COR-L47 (cell line): ENCODE results near the gene ABCG8.
"Not testable (repeated sequence)": the region's sequence is repeated elsewhere in the genome, so short reads cannot be mapped to it uniquely, and the experiment has no call there.

Source experiments
- DNase-seq: peaks from one replicate; lab custom pipeline; 2025; lab: John Stamatoyannopoulos, UW

The ABCG8 gene

DNA sequence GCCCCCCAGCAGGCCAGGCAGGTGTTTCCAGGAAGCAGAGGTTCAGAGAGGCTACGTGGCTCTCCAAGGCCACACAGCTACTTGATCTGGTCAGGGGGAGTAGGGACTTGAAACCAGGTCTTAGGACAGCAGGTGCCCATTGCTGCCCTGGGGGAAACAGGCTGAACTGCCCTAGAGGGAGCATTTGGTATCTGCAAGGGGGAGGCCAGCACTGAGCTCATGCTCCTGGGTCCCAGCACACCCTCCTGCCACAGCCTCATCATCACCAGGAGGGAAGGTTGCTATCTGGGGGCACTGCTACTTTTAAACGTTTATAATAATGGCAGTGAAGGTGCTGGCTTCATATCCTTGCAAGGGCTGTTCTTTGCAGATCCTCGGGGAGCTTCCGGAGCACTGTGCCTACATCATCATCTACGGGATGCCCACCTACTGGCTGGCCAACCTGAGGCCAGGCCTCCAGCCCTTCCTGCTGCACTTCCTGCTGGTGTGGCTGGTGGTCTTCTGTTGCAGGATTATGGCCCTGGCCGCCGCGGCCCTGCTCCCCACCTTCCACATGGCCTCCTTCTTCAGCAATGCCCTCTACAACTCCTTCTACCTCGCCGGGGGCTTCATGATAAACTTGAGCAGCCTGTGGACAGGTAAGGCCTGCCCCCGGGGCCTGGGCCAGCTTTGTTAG, 36.1 kb downstream of the ABCG8 start:
- DNase-seq, result no peak

GRCh38 chr2:43877782-43878464, 39.2 kb downstream of the ABCG8 start:
- DNase-seq, result peak; percentile 50

DNA sequence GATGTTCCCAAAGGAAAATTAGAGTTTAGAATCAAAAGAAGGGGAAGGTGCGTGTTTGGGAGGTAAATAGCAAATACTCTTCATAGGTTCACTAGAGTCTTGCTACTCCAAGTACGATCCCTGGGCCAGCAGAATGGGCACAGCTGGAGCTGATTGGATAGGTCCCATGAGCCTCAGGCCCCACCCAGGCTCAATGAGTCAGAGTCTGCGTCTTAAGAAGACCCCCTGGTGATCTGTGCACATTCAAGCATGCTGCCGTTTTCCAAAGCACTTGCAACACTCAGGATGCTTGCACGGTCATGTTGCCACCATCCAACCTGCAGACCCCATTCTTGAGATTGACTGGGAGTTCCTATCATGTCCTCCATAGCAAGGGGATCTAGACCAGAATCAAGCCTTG, 40.5 kb downstream of the ABCG8 start:
- DNase-seq, result no peak

GRCh38 chr2:43880471-43880870, 41.7 kb downstream of the ABCG8 start:
- no peak for DNase-seq

DNA sequence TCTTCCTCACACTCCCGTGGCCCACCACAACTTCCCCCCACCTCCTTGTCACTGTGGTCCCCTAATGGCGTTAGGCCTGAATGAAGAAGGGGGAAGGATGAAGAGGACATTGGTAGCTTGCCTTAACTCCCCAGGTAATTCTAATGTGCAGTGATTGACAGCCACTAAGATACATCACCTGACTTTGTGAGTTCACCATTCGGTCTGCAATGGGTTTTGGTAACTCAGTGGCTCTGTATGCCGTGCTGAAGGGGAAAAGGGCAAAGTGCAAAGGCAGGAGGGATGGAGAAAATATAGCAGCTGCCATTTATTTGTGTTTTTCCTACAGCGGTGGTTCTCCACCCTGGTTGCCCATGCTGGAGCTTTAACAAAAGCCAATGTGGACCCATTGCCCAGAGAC, 42.2 kb downstream of the ABCG8 start:
- DNase-seq, result no peak

DNA sequence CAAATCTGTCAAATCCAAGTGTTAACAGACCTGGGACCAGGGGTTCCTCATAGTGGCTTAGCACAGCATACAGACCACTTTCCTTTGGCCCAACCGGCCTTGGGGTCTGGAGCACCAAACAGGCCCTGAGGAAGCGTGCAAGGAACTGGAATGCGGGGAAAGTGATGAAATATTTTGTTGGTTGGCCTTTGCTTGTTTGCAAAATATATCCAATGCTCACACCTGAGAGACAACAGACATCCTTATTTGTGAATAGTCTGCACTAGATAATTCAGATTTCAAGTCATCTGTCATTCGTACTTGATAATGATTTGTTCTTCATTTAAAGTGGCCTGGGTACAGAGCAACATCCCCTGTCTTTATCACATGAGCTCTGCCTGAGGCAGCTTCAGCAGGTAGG, 43.5 kb downstream of the ABCG8 start:
- no peak for DNase-seq

- DNase-seq, result no peak
Measured at GRCh38 chr2:43884689-43885088, 45.9 kb downstream of the ABCG8 start.

GRCh38 chr2:43885132-43885632, 46.4 kb downstream of the ABCG8 start:
- DNase-seq, result no peak

GRCh38 chr2:43887176-43887575, 48.4 kb downstream of the ABCG8 start:
- no peak for DNase-seq

GRCh38 chr2:43889416-43889815, 50.6 kb downstream of the ABCG8 start:
- DNase-seq, result no peak

DNA sequence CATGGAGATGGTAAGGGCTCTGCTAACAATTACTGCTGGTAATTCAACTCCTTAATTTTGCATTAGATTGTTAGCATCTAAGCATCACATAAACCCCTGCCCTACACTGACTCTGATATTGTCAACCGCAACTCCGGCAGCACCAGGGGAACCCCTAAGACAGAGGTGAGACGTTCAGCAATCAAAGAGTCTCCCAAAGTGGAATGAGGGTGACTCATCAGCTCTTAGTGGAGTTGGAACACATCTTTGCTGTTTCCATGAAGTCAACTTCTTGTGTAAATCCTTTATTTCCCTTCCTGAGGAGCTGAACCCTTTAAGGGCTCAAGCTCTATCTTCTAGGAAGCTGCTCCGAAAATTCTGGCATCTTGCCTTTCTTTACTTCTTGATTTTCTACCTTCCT, 52.1 kb downstream of the ABCG8 start:
- DNase-seq, result no peak

GRCh38 chr2:43894743-43895142, 56.0 kb downstream of the ABCG8 start:
- DNase-seq, result no peak

GRCh38 chr2:43896906-43897305, 58.1 kb downstream of the ABCG8 start:
- no peak for DNase-seq

- no peak for DNase-seq
Measured at GRCh38 chr2:43897492-43897891, 58.7 kb downstream of the ABCG8 start.

GRCh38 chr2:43898134-43898837, 59.5 kb downstream of the ABCG8 start:
- peak; percentile 94 for DNase-seq

- DNase-seq, result no peak
Measured at GRCh38 chr2:43898838-43899346, 60.1 kb downstream of the ABCG8 start.

DNA sequence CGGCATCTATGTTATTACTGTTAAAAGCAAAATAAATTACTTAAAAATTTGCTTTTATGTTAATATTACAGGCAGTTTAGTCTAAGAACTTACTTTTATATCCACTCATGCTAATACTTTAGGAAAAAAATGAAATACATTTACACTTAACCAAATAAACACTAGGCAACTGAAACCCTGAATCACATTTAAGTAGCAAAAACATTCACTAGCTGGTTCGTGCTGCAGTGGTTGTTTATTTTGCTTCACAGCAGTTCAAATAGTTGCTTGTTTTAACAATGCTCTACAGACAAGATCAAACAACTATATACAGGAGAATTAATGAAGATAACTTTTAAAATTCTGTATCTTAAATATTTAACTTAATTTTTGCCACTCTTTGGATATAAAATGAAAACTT, 60.8 kb downstream of the ABCG8 start:
- DNase-seq, result no peak

- no peak for DNase-seq
Measured at GRCh38 chr2:43905371-43905803, 66.6 kb downstream of the ABCG8 start.

GRCh38 chr2:43905871-43906270, 67.1 kb downstream of the ABCG8 start:
- DNase-seq, result no peak

GRCh38 chr2:43906448-43907109, 67.8 kb downstream of the ABCG8 start:
- DNase-seq, result no peak

GRCh38 chr2:43911136-43911790, 72.5 kb downstream of the ABCG8 start:
- DNase-seq, result not testable (repeated sequence)

DNA sequence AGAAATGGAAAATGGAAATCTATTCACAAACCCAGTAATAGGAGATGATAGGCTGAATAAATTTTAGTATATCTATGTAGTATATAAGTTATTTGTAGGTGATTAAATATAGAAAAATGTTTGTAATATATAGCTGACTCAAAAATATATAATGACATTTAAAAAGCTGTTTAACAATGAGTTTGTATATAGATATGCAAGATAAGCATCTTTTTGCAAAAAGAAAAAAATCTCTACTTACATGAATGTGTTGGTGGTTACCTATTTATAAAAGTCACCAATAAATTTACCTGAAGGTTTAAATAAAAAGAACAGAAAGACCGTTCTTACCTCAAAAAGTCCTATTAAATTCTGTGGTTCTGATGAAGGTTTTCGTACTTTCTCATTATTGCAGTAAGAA, 85.7 kb downstream of the ABCG8 start:
- no peak for DNase-seq
